ENCODE results near the gene MELK.

DNA sequence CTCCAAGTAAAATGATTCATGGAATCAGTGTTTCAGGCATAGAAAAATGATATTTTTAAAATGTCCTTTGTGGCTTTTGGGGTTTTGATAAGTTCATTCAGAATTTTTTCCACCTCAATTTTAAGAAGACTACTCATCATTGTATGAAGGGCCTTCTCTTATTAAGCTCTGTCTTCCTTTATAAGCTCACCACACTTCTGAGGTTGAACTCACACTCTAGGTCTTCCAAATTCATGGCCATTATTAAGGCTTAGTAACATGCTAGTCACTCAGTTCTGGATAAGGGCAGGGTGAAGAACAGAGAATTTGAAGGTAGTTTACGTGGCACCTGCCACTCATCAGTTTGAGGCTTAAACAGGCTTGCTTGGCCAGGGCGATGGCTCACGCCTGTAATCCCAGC lies 4.2 kb downstream of the MELK start:
- TF ChIP-seq, protein P1, sequence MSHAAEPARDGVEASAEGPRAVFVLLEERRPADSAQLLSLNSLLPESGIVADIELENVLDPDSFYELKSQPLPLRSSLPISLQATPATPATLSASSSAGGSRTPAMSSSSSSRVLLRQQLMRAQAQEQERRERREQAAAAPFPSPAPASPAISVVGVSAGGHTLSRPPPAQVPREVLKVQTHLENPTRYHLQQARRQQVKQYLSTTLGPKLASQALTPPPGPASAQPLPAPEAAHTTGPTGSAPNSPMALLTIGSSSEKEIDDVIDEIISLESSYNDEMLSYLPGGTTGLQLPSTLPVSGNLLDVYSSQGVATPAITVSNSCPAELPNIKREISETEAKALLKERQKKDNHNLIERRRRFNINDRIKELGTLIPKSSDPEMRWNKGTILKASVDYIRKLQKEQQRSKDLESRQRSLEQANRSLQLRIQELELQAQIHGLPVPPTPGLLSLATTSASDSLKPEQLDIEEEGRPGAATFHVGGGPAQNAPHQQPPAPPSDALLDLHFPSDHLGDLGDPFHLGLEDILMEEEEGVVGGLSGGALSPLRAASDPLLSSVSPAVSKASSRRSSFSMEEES (CRISPR knock-in tag; IDR thresholded peaks at IDR 0.05), result no peak
- no peak for TF ChIP-seq EP300 (IDR thresholded peaks at IDR 0.05; ENCODE audit: low read depth in 2 of 2, low read length in 2 of 2)
- no peak for TF ChIP-seq EP300 (CRISPR knock-in tag; IDR thresholded peaks at IDR 0.05; ENCODE audit: borderline replicate concordance)
- TF ChIP-seq, protein P2, sequence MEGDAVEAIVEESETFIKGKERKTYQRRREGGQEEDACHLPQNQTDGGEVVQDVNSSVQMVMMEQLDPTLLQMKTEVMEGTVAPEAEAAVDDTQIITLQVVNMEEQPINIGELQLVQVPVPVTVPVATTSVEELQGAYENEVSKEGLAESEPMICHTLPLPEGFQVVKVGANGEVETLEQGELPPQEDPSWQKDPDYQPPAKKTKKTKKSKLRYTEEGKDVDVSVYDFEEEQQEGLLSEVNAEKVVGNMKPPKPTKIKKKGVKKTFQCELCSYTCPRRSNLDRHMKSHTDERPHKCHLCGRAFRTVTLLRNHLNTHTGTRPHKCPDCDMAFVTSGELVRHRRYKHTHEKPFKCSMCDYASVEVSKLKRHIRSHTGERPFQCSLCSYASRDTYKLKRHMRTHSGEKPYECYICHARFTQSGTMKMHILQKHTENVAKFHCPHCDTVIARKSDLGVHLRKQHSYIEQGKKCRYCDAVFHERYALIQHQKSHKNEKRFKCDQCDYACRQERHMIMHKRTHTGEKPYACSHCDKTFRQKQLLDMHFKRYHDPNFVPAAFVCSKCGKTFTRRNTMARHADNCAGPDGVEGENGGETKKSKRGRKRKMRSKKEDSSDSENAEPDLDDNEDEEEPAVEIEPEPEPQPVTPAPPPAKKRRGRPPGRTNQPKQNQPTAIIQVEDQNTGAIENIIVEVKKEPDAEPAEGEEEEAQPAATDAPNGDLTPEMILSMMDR (CRISPR knock-in tag; IDR thresholded peaks at IDR 0.05), result no peak
- TF ChIP-seq, protein P3, sequence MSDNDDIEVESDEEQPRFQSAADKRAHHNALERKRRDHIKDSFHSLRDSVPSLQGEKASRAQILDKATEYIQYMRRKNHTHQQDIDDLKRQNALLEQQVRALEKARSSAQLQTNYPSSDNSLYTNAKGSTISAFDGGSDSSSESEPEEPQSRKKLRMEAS (IDR thresholded peaks at IDR 0.05), result no peak
- no peak for TF ChIP-seq SRF (IDR thresholded peaks at IDR 0.05; ENCODE audit: low read depth, low read length)
- TF ChIP-seq, protein P4, sequence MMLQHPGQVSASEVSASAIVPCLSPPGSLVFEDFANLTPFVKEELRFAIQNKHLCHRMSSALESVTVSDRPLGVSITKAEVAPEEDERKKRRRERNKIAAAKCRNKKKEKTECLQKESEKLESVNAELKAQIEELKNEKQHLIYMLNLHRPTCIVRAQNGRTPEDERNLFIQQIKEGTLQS (CRISPR knock-in tag; IDR thresholded peaks at IDR 0.05), result no peak
- no peak for TF ChIP-seq ZNF724P (CRISPR knock-in tag; IDR thresholded peaks at IDR 0.05; ENCODE audit: borderline replicate concordance)
- no peak for TF ChIP-seq NR3C1 (CRISPR knock-in tag; IDR thresholded peaks at IDR 0.05)
- TF ChIP-seq, protein P5, sequence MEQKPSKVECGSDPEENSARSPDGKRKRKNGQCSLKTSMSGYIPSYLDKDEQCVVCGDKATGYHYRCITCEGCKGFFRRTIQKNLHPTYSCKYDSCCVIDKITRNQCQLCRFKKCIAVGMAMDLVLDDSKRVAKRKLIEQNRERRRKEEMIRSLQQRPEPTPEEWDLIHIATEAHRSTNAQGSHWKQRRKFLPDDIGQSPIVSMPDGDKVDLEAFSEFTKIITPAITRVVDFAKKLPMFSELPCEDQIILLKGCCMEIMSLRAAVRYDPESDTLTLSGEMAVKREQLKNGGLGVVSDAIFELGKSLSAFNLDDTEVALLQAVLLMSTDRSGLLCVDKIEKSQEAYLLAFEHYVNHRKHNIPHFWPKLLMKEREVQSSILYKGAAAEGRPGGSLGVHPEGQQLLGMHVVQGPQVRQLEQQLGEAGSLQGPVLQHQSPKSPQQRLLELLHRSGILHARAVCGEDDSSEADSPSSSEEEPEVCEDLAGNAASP (CRISPR knock-in tag; IDR thresholded peaks at IDR 0.05; ENCODE audit: borderline replicate concordance), result no peak
- no peak for TF ChIP-seq POLR2A (IDR thresholded peaks at IDR 0.05; ENCODE audit: insufficient read depth in 1 of 2, low read depth in 2 of 2, low read length in 2 of 2)
- TF ChIP-seq ZNF615 (CRISPR knock-in tag; IDR thresholded peaks at IDR 0.05; ENCODE audit: borderline replicate concordance), result no peak
- no peak for TF ChIP-seq GABPB1 (CRISPR knock-in tag; IDR thresholded peaks at IDR 0.05)
